ENCODE measurements around the gene SLC18B1.
"Not testable (repeated sequence)": the region's sequence is repeated elsewhere in the genome, so short reads cannot be mapped to it uniquely, and the experiment has no call there.

SLC18B1 gene

DNA sequence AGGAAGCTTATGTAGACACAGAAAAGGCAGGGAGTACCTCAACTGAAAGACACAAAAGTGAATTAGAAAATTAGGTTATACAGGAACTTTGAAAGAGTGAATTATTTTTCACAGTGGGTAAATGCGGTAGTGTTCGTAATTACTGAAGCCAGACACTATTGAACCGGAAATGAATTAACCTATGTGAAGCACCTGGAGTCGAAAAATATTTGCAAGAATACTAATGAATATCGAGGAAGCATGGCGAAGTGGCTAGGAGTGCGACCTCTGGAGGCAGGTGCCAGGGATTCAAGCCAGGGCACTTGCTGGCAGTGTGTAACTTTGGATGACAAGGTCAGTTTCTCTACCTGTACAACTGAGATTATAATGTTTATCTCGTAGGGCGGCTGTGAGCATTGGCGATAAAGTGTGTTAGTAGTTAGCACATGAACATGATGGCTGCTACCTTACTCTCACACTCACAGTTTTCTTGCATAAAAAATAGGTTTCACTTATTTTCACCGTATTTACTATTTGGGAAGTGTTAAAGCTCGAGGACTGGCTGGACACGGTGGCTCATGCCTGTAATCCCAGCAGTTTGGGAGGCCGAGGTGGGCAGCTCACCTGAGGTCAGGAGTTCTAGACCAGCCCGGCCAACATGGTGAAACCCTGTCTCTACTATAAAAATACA lies 567 bp upstream of the SLC18B1 start:
- DNase-seq (ENCODE audit: low spot score) = peak; percentile 77

DNA sequence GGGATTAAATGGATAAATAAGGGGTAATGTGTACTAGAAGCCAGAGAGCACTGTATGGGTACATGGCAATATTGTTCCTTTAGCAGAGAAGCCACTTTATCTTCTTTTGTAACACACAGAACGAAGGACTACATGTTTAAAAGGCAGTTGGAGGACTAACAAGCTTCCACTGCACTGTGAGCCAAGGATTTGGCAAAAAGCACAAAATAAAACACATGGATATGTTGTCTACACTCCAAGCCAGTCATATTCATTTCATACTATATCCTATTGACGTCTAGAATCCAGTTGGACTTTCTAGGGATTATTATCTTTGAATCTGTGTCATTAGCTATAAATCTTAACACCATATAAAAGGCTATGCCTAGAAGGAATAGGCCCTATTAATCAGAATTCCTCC lies 3.0 kb downstream of the SLC18B1 start:
- no peak for DNase-seq (ENCODE audit: low spot score)

DNA sequence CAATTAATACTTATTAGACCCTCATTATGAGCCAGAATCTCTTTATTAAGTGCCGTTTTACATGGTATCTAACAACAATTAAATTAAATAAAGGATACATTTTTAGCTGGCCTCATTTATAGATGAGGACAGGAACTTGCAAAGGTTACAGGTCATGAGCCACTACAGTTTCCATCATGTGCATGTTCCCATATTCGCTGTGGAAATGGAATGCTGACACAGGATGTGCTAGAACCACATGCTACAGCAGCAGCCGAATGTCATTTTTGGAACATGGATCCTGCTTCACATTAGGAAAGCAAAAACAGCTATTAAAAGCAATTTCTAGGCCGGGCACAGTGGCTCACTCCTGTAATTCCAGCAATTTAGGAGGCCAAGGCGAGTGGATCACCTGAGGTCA lies 5.9 kb downstream of the SLC18B1 start:
- DNase-seq (ENCODE audit: low spot score) = no peak

DNA sequence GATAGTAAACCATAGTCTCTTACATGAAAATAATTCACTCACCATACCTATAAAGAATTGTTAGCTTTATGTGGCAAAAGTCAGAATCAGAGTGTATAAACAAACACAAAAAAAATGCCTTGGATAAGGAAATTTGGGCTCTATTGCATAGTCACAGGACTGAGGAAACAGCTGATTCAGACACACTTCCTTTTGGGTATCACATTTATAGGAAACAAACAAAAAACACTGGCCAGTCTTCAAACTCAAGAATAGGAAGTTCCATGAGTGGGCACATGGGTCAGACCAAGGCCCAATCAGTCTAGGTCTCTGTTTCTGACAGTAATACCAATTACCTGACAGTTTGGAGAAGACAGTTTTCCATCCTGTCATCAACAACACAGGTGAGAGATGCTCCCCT lies 8.0 kb downstream of the SLC18B1 start:
- no peak for DNase-seq (ENCODE audit: low spot score)

DNA sequence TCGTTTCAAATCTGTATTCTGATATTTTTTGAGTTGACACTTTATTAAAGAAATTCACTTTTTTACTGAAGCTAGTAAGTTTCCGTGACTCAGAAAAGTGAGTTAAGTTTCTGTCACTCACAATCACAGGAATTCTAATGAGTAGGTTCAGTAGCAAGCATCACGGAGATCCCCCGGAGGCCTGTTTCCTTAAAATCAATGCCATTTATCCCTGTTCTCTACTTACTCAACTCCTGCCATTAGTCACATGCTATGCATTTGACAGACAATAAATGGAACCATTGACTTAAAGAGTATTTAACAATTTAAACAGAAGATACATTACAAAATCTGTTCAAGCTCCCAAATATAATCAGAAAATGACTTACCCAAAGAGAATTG lies 9.1 kb downstream of the SLC18B1 start:
- no peak for DNase-seq (ENCODE audit: low spot score)

DNA sequence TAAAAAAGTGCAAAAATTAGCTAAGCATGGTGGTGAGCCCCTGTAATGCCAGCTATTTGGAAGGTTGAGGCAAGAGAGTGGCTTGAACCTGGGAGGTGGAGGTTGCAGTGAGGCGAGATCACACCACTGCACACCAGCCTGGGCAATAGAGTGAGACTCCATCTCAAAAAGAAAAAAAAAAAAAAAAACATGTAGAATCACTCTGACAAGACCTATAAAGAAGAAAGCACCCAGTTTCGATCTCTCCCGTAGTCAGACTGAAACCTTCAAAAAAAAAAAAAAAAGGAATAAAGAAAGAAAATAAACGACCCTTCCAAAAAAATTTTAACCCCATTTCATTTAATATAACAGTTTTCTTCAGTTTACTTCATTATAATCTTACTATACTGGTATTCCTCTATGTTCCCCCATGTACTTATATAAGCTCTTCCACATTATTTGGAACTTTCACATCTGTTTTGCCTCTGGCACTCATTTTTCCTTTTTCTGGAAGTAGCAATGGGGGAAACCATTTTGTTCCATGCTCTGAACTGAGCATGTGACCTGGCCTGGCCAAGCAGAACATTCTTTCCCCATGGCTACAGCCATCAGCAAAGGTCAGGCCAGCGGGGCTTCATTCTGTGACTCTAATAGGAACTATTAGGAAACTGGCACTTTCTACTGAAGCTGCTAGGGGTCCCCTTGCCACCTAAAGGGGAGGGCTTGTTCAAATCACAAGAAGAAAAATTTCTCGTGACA lies 9.6 kb downstream of the SLC18B1 start:
- no peak for DNase-seq (ENCODE audit: low spot score)

DNA sequence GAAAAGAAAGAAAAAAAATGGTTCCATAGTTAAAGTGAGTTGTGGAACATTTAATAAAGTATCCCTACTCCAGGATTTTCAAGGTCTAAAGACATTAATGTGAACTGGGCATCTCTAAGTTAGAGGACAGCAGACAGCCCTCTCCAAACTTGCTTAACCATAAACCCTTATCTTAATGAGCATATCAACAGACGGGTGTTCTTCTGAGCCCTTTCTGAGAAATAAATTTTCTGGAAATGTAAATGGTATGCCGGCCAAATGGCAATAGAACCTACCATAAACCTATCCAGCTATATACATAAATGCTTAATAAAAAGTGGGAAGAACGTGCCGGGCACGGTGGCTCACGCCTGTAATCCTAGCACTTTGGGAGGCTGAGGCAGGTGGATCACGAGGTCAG lies 12.5 kb downstream of the SLC18B1 start:
- DNase-seq (ENCODE audit: low spot score) = no peak

DNA sequence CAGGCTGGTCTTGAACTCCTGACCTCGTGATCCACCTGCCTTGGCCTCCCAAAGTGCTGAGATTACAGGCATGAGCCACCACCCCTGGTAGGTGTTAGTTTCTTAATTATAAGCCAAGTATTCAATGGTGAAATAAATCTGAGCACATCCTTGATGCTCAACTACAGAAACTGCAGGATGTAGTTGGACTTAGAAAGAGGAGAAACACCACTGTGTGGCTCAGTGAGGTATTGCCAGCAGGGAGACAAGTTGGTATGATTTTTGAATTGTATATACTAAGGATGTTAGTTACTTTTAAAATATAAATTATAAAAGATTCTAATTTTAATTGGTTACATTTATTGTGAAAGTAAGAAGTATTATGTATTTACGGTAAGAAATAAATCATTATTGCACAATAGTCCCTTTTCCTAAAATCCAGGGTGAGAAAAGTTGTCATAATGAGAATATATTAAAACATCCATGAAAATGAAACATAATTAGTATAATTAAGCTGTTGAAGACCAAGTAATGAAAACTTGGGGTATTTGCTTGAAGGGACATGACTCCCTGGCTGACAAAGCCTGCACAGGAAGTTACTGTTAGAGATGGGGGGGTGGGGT lies 17.6 kb downstream of the SLC18B1 start:
- DNase-seq (ENCODE audit: low spot score) = no peak

DNA sequence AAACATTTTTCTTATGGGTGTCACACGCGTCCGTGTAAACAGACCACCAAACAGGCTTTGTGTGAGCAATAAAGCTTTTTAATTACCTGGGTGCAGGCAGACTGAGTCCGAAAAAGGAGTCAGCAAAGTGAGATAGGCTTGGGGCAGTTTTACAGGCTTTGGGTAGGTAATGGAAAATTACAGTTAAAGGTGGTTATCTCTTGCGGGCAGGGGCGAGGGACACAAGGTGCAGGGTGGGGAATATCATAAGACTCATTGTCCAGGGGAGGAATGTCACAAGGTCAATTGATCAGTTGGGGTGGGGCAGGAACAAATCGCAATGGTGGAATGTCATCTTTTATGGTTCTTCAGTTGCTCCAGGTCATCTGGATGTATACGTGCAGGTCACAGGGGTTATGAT lies 20.6 kb downstream of the SLC18B1 start:
- DNase-seq (ENCODE audit: low spot score) = not testable (repeated sequence)

DNA sequence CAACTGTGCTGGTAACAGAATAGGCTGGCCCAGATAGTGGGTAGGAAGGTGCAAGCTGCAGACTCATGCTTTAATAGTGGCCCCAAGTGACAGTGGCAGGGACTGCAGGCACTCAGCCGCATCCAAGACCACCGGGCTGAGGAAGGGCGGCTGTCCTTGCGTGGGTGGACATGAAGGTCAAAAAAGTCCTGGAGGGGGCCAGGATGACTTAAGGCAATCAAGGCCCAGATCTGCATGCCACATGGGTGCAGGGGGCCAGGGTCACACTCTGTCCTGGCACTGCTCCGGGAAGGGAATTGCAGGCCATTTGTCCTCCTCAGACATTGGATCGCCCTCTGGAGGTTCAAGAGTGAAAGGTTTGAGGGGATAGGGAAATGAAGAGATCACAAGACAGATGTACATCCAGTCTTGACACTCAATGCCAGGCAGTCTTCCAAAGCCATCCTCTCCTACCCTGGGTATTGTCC lies 30.4 kb downstream of the SLC18B1 start:
- no peak for DNase-seq (ENCODE audit: low spot score)

DNA sequence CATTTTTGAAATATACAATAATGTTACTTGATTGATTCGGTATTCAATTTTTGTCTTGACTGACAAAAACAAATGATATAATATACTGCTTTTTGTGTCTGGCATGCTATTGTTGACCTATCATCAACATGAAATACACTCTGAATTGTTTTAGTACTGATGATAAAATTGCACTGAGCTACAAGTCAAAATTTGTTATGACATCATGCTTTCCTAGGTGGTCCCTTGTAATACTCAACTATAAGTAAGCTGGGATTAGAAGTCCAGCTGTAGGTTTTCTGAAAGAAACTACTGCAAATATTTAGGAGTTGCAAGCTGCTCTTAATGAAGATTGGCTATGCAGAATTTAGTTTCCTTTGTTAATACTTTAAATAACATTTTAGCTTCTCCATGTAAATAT lies 32.9 kb downstream of the SLC18B1 start:
- DNase-seq (ENCODE audit: low spot score) = no peak

DNA sequence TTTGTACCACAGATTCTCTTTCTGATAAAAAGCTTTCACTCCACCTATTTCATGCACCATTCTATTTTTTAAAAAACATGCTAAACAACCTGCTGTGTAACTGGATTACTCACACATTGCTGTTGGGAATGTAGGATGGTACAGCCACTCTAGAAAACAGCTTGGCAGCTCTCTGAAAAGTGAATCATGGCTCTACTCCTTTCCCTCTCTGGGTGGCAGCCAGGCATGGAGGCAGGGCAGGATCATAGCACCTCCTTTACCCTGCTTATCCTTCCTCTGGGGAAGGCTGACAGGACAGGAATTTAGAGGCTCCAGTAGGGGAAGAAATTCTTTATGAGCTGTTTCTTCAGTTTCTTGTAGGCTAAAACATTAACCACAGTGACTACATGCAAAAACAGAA lies 34.1 kb downstream of the SLC18B1 start:
- no peak for DNase-seq (ENCODE audit: low spot score)

DNA sequence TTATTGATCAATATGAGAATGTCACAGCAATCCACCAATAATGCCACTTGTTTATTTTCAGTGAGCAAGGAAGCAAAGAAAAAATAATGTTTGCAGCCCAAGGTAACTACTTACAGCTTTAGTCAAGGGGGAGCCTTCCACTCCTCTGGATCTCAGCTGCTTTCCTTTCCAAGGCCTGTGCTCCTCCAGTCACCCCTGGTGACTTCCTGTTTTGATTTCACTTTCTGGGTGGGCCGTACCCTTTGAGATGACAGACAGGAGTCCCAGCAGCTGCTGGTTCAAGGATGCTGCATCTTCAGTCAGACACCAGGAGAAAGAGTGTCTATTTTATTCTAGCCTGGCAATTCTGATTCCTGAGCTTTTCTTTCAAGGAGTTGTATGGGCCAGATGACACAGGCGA lies 35.2 kb downstream of the SLC18B1 start:
- peak; percentile 14 for DNase-seq (ENCODE audit: low spot score)

DNA sequence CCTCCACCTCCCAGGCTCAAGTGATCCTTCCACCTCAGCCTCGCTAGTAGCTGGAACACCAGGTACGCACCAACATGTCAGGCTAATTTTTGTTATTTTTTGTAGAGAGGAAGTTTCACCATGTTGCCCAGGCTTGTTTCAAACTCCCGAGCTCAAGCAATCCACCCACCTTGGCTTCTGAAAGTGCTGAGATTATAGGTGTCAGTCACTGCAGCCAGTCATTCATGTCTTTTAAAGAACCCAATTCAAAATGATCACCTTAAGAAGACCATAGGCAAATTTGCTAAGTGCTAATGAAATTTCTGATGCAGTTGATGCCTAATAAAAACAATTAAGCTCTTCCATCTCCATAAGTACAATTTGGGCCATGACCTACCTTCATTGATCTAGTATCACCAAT lies 38.2 kb downstream of the SLC18B1 start:
- no peak for DNase-seq (ENCODE audit: low spot score)

DNA sequence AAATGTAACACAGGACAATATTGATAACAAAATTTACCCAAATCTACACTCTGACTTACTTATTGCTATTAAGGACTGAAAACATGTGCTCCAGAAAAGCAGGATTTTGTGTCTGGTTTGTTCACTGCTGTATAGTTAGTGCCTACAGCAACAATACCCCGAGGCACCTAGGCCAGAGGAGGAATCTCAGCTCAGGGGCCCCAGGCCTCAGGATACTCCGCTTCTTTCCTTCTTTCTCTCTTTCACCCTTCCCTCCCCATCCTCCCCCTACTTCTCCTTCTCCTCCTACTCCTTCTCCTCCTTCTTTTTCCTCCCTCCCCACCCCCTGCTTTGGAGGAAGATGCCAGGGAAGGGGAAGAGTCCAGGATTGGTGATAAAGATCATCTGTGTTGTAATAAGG lies 39.7 kb downstream of the SLC18B1 start:
- DNase-seq (ENCODE audit: low spot score) = no peak

DNA sequence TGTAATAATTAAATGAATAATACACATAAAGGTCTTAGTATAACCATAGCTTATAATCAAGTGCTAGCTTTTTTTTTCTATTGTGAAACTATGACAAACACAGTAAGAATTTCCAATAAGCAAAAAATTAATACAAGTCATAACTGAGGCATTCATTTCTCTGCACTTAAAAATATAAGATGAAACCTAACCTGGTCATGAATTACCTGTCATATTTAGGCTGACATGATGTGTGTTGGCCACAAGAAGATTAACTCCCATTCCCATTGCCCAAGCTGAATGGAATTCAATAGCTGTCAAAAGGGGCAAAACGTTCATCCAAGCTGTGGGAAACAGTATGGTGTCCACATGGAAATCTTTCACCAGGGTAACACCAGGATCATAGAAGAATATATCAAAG lies 46.2 kb downstream of the SLC18B1 start:
- DNase-seq (ENCODE audit: low spot score) = no peak

DNA sequence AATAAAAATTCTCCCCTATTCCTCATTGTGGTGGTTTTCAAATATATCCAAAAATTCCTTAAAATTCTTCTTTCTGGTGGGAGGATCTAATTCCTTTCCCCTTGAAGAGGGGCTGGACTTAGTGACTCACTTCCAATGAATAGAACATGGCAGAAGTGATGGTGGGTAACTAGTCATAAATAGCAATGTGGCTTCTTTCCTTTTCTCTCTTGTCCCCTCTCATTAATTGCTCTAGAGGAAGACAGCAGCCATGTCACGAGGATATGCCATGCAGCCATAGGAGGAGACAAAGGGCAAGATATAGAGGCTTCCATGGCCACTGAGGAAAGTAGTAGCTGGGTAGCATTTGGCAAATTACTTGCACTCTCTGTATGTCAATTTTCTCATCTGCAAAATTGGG lies 46.6 kb downstream of the SLC18B1 start:
- no peak for DNase-seq (ENCODE audit: low spot score)

DNA sequence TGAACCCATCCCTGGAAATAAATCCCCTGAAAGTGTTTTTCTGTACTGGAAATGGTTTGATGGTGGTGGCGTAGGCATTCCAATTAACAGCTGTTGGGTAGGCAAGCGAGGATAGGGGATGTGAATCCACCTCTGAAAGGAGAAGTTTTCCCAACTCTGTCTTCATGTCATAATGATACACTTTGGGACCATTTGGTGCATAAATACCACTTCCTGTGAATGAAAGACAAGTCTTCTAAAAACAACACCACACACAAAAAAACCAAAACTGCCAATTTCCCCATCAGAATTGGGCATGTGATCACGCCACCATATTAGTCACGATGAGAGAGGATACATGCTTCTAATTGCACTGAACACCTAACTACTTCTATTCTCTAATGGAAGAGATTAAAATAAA lies 47.1 kb downstream of the SLC18B1 start:
- DNase-seq (ENCODE audit: low spot score) = no peak

DNA sequence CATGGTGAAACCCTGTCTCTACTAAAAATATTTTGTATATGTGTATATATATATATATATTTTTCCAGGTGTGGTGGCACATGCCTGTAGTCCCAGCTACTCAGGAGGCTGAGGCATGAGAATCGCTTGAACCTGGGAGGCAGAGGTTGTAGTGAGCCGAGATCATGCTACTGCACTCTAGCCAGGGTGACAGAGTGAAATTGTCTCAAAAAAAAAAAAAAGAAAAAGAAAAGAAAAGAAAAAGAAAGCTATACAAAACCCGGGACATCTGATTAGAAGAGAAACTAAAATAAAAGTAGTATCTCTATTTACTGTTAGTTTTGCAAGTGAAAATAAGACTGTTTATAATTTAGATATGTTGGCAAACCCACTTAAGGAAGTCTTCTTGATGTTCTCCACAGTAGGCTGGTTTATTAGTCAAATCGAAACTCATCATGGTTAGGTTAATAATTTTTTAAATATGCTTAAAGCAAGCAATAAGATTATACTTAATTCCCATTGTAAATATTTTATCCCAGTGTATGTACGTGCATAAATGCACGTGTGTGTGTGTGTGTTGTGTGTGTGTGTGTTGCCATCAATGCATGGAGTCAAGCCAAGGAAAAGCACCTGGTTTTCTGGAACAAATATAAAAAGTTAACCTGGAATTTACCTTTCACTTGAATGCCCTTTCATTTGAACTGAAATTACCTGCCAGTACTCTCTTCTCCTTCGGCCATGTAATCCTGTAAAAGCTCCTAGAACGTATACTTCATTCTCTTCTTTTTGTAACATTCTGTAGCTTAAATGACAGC lies 47.8 kb downstream of the SLC18B1 start:
- no peak for DNase-seq (ENCODE audit: low spot score)

DNA sequence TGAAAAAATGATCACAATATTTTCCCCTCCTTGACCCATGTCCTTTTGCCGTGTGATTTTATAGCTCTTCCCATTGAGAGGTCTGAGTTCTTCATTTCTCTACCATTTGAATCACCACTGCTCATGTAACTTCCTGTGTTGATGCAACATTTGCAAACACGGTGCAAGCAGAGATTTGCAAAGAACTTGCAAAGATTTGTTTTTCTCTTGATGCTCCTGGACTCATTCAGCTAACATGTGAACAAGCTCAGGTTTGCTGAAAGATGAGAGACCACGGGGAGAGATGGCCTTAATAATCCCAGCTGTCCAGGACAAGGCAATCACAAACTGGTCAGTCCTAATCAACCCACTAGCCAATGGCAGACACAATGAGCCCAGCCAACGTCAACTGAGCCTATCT lies 49.3 kb downstream of the SLC18B1 start:
- no peak for DNase-seq (ENCODE audit: low spot score)

DNA sequence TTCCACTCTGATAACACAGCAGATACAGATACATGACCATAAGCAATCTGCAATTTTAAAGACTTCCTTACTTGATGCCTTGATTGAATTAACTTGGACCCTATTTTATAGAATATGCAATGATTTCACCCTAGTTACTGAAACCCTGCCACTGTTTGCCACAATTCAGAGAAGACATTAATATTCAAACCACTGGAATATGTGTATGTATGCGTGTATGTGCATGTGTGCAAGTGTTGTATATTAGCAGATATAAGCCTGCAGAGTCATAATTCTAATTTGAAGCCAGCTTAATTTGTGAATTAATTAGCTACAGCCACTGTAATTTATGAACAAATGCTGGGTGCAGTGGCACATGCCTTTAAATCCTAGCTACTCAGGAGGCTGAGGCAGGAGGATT lies 50.0 kb downstream of the SLC18B1 start:
- DNase-seq (ENCODE audit: low spot score) = no peak

DNA sequence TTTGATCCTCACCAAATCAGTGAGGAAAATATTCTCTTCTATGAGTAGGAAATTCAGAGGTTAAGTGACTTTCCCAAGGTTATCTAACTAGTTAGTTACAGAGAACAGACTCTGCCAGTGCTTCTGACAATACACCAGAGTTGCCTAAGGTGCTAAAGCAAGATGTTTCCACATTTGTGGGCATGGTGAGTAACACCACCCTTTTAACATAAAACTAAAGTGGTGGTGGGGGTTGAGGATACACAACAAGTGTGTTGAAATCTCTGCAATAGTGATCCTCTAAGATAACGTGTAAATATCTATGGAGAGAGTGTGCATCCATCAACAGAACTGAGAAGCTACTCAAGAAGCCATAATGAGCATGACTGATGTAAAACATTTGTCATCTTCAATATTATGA lies 52.4 kb downstream of the SLC18B1 start:
- no peak for DNase-seq (ENCODE audit: low spot score)

DNA sequence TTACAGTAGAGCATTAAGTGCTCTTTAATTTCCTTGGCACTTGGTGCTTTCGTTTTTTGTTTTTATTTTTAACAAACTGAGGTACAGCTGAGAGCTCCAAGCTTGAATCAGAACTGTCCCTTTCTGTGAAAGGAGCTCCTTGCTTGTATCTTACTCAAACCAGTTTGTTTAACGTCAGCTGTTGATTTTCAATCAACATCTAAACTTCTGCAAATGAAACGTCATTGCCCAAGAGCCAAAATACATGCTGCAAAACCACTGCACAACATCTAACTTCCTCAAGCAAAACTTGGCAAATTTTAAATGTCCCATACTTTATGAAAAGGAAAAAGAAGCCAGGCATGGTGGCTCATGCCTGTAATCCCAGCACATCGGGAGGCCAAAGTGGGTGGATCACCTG lies 55.9 kb downstream of the SLC18B1 start:
- no peak for DNase-seq (ENCODE audit: low spot score)

Data from putamen (tissue), 1 donor.